HG03378 (cell line): Measurements from ENCODE around the gene TMEM88.

Source experiments
- ATAC-seq: cut with Tn5 transposase; IDR thresholded peaks from one replicate; pipeline ENCODE4 v1.9.1; 2021; ENCODE audit warnings: mild to moderate bottlenecking, moderate library complexity; ENCODE audit not compliant: unreplicated experiment

TMEM88 gene

DNA sequence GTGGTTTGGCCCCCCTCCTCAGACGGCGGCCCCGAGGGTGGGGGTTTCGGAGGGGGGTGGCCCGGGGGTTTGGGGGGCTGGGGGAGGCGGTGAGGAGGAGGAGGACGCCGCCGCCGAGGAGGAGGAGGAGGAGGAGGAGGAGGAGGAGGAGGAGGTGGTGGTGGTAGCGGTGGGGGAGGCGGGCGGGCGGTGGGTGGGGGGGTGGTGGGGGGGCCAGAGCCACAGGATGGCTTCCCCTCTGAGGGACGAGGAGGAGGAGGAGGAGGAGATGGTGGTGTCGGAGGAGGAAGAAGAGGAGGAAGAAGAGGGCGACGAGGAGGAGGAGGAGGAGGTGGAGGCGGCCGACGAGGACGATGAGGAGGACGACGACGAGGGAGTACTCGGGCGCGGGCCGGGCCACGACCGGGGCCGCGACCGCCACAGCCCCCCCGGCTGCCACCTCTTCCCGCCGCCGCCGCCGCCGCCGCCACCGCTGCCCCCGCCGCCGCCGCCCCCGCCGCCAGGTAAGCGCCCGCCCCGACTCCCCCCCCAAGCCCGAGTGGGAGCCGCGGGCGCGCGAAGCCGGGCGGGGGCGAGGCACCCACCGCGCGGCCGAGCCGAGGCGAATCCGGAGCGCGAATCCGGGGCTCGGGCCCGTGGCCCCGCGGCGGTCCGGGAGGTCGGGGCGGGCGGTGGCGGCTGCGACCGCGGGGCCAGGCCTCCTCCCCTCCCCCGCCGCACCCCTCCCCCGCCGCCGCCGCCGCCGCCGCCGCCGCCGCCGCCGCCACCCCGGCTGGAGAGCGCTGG lies 29.9 kb downstream of the TMEM88 start:
- ATAC-seq: no peak

DNA sequence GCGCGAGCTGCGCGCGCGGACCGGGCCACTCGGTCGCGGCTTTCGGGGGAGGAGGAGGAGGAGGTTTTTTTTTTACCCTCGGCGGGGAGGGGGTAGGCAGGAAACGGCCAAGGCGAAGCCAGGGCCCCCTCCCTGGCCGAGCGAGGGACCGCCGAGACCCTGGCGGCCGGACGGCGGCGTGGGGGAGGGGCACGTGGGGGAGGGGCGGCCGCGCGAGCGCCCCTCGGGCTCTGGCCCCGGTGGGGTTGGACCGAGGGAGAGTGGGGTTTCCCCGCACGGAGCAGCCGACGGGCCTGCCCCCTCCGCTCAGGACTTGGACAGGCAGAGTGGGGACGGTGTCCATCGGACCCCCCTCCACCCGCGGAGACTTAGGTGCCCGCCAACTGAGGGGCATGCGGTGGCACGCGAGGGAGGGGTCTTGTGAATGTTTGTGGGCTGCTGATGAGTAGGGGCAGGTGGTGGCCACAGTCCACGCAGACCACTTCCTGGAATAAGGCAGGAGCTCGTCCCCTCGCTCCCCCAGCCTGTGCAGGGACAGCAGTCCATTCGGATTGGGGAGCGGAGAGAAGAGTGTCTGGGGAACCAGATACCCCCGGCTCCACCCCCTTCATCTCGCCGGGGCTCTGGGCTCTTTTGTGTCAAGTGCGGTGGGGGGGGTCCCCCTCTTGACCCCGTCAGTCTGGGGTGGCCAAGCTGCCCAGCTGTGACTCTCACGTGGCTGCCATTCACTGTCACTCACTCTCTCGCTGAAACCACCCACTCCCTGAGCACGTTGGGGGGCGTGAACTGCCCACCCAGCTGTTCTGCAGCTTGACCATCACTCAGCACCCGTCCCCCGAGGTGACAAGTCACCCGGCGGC lies 30.7 kb downstream of the TMEM88 start:
- ATAC-seq: no peak

DNA sequence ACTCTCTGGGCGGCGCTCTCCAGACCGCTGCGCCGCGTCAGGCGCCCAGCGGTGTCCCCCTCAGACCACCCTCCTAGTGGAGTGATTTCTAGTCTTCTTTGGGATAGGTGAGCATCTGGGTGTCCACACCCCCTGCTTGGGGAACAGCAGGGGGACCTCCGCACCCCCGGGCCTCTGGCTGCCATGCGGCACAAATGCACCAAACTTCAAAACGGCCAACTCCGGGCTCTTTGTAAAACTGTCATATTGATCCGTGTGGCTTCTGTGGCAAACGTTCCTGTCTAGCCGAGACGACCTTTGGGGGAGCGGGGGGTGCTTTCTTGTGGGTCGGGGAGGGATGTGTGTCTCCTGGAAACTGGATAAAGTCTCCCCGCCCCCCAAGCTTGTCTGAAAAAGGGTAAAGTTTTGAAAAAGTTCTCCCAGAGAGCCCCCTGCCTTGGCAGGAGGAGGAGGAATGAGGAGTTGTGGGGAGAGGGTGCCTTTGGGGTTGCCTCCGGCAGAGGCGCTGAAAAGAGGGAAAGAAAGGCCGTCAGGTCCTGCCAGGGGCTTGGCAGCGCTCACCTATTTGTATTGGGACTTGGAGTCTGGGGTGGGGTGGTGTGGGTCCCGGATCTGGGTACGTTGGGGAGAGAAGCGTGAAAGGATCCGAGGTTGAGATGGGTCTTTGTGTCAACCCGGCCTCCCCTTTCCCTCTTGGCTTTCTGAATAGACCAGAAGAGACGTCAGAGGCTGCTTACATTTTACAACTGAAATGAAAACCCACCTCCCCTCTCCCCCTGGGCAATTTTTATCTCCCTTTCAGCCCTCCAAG lies 31.6 kb downstream of the TMEM88 start:
- ATAC-seq: no peak

DNA sequence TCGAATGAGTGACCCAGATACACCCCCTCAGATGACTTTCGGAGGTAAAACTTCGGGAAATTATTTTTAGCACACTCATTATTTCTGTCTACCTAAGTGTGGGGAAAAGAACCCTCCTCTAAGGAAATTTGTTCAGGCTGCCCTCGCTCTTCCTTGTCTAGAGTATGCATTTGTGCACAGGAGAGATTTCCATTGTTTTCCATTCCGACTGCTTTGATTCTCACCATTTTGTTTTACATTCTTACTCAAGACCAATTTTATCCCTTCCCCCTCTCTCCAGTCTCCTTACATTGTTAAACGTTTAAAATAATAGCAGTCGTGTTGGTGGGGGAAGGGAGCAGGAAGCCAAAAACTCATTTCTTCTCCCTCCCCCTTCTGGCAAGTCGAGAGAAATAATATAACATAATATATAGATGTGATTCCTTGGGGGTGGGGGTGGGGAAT lies 32.2 kb downstream of the TMEM88 start:
- no peak for ATAC-seq

- no peak for ATAC-seq
Observed at GRCh38 chr17:7887482-7888183, 32.8 kb downstream of the TMEM88 start.

DNA sequence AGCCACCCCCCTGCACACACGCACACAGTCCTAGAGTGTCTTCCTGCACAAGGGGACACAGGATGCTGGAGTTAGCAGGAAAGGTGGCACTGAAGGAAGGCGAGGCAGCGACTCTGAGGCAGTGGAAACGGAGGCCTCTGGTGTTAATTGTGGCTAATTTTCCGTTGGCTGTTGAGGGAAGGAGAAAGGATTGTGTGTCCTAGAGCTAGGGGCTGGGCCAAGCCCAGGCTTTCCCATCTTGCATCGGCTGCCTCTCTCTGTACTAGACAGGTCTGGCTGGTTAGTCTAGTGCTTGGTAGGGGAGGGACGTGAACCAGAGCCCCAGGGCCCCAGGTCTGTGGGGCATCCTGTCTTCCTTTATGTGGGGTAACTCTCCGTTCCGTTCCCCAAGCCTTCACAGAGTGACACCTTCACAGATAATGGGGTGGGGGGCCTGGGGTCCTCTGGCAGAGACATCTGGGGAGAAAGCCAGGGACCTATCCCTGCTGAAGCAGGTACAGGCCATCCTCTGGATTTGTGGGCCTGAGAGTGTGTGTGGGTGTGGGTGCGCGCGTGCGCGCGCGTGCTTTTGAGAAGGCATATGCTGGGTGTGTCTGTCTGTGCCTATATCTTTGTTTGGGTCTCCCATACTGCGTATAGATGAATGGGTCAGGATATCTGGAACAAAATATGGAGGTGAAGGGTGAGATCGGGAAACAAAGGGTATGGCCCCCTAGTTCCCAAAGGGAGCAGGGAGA lies 33.5 kb downstream of the TMEM88 start, which contains the start of gene CHD3:
Gene CHD3 (plus strand): TSS at position 606 of the 737 bp plus-strand sequence. CDS start 212 bp downstream, outside the sequence.
- no peak for ATAC-seq

DNA sequence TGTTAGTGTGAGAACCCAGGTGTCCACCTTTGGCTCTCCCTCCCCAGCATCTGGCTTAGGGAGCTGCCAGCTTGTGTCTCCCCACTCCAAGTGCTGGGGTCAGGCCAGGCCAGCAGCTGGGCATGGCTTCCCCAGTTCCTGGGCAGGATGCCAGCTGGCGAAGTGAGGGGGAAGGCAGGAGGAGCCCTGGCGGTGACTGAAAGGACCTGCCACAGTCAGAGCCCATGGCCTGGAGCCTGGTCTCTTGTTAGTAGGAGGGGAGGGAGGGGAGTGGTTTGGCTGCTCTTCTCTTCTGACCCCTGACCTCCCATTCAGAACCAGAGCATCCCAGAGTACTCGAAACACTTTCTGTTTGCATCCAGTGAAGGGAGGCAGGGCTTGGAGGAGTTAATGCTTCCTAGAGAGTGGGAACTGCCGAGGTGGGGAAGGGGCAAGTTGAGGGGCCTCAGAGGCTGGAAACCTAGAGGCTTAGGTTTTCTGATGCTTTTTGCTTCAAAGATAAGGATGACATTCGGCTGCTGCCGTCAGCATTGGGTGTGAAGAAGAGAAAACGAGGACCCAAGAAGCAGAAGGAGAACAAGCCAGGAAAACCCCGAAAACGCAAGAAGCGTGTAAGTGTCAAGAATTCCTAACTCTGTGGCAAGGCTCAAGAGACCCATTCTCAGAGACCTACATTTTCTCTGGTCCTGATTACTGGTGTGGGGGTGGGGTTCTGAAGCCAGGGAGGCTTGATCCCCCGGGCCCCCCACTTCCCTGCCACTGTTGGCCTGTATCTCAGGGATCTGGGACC lies 34.5 kb downstream of the TMEM88 start:
- no peak for ATAC-seq

DNA sequence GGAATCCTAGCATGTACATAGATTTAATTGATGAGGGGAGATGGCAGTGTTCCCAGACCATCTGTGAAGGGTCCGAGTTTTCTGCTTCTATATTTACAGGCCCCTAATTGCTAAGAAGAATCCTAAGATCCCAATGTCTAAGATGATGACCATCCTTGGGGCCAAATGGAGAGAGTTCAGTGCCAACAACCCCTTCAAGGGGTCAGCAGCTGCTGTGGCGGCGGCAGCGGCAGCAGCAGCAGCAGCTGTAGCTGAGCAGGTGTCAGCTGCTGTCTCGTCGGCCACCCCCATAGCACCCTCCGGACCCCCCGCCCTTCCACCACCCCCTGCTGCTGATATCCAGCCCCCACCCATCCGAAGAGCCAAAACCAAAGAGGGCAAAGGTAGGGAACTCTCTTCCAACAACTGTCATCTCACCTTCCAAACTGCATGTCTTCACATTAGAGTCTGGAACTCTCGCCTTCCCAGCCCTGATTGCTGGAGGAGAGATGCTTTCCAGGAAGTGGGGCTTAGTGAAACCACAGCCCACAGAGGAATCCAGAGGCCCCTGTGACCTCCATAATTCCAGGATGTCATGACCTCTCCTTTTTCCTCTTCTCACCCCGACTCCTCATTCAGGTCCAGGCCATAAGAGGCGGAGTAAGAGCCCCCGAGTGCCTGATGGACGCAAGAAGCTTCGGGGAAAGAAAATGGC lies 38.5 kb downstream of the TMEM88 start:
- ATAC-seq: no peak

DNA sequence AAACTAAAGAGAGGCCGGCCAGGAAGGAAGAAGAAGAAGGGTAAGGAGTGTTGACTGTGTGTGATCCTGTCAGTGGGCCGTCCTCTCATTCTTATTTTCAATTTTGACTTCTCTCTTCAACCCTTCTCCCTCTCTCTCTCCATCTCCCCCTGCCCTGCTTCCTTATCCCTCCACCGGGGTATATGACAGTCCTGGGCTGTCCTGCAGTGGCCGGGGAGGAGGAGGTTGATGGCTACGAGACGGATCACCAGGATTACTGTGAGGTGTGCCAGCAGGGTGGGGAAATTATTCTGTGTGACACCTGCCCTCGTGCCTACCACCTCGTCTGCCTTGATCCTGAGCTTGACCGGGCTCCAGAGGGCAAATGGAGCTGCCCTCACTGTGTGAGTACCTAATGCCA lies 39.4 kb downstream of the TMEM88 start:
- no peak for ATAC-seq

DNA sequence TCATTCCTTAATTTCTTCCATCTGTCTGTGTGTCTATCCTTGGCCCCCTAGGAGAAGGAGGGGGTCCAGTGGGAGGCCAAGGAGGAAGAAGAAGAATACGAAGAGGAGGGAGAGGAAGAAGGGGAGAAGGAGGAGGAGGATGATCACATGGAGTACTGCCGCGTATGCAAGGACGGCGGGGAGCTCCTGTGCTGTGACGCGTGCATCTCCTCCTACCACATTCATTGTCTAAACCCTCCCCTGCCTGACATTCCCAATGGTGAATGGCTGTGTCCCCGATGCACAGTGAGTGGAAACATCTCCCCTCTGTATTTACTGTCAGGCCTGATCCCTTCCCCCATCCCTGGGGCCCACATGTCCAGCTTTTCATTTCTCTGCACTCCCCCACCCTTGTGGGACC lies 40.0 kb downstream of the TMEM88 start:
- no peak for ATAC-seq

- ATAC-seq: no peak
Observed at GRCh38 chr17:7897090-7897489, 42.2 kb downstream of the TMEM88 start.

- no peak for ATAC-seq
Observed at GRCh38 chr17:7897773-7898172, 42.9 kb downstream of the TMEM88 start.

- no peak for ATAC-seq
Observed at GRCh38 chr17:7903154-7904103, 48.6 kb downstream of the TMEM88 start.
